Activated T-helper 1 cell treated with anti-CD3 and anti-CD28 coated beads, Interleukin-12 subunit alpha, Interleukin-12 subunit beta, Interleukin-2, Interleukin-4 antibody, amounts not matched to agents 30 ng/mL and 10 ng/mL and 1 ng/mL, durations not matched to agents 14 hours and 24 hours and 36 hours (primary cell): Measurements from ENCODE around the gene C1orf141. TPM values are rescaled to one million over a fixed set of nuclear protein-coding genes. Genes with fewer than 3 reads are reported as not detected.

ENCODE experiments used
- DNase-seq: peaks from one replicate; pipeline ENCODE4 v3.0.0; 2021; ENCODE audit warnings: low spot score
- H3K27ac Mint-ChIP-seq: one replicate; pipeline ENCODE4 v1.8.0; 2021; ENCODE audit warnings: mild to moderate bottlenecking, mixed read lengths
- H3K27me3 Mint-ChIP-seq: one replicate; pipeline ENCODE4 v1.8.0; 2022; ENCODE audit warnings: mild to moderate bottlenecking, moderate library complexity, mixed read lengths; ENCODE audit not compliant: insufficient read depth
- H3K36me3 Mint-ChIP-seq: one replicate; pipeline ENCODE4 v1.8.0; 2021; ENCODE audit warnings: low read depth, mixed read lengths
- H3K4me1 Mint-ChIP-seq: one replicate; pipeline ENCODE4 v1.8.0; 2021; ENCODE audit warnings: low read depth, mixed read lengths
- H3K4me3 Mint-ChIP-seq: one replicate; pipeline ENCODE4 v1.8.0; 2021; ENCODE audit warnings: mild to moderate bottlenecking, moderate library complexity, mixed read lengths
- H3K9me3 Mint-ChIP-seq: one replicate; pipeline ENCODE4 v1.8.0; 2021; ENCODE audit warnings: mixed read lengths
- intact Hi-C: fragments of 100-400 bp; cut with micrococcal nuclease; formaldehyde crosslinking; loops from one replicate; pipeline ENCODE4 v1.15.1; 2024
- total RNA-seq: library from RNA; stranded (reverse); gene quantifications from 2 replicates; pipeline ENCODE4 v1.2.3, GENCODE V29; 2022

C1orf141 gene
- total RNA-seq, 1 donor from 2014 or later: not detected

GRCh38 chr1:67138813-67139499 lies 4.2 kb upstream of the C1orf141 start:
- no peak overlapping the region for H3K27ac Mint-ChIP-seq
- intact Hi-C loops: no loop called here

GRCh38 chr1:67137307-67137753 lies 2.6 kb upstream of the C1orf141 start:
- peaks cover 13% of the 10 kb centered on the region for H3K4me1 Mint-ChIP-seq
- H3K27ac Mint-ChIP-seq: no peak overlapping the region
- no peaks in the 10 kb centered on the region for H3K36me3 Mint-ChIP-seq
- intact Hi-C loops: no loop called here
- H3K9me3 Mint-ChIP-seq: no peaks in the 10 kb centered on the region
- H3K27me3 Mint-ChIP-seq: no peaks in the 10 kb centered on the region
- DNase-seq: no peak
- no peak overlapping the region for H3K4me3 Mint-ChIP-seq

More at GRCh38 chr1:67138813-67139499, 4.2 kb upstream of the C1orf141 start:
- DNase-seq: no peak
- Mint-ChIP-seq H3K9me3 (no peaks in the 10 kb centered on the region), H3K4me3 (no peak overlapping the region), H3K4me1 (peaks cover 27% of the 10 kb centered on the region), H3K36me3 (no peaks in the 10 kb centered on the region), H3K27me3 (no peaks in the 10 kb centered on the region)

- H3K9me3 Mint-ChIP-seq: no peaks in the 10 kb centered on the region
- peak overlapping the region; percentile 19 for H3K4me3 Mint-ChIP-seq
- H3K27ac Mint-ChIP-seq: no peak overlapping the region
- no peaks in the 10 kb centered on the region for H3K27me3 Mint-ChIP-seq
- H3K36me3 Mint-ChIP-seq: no peaks in the 10 kb centered on the region
- no peak for DNase-seq
- intact Hi-C loops: no loop called here
- peaks cover 15% of the 10 kb centered on the region for H3K4me1 Mint-ChIP-seq
Observed at GRCh38 chr1:67135354-67135753, 584 bp upstream of the C1orf141 start.

GRCh38 chr1:67133177-67133576 lies 1.6 kb downstream of the C1orf141 start:
- Mint-ChIP-seq H3K4me3 (no peak overlapping the region), H3K27ac (no peak overlapping the region), H3K9me3 (no peaks in the 10 kb centered on the region), H3K36me3 (no peaks in the 10 kb centered on the region), H3K4me1 (peaks cover 22% of the 10 kb centered on the region), H3K27me3 (no peaks in the 10 kb centered on the region)
- intact Hi-C loops: no loop called here
- DNase-seq: no peak

GRCh38 chr1:67130673-67131072 lies 4.1 kb downstream of the C1orf141 start:
- no peak overlapping the region for H3K27ac Mint-ChIP-seq
- H3K36me3 Mint-ChIP-seq: no peaks in the 10 kb centered on the region
- peaks cover 30% of the 10 kb centered on the region for H3K4me1 Mint-ChIP-seq
- H3K4me3 Mint-ChIP-seq: no peak overlapping the region
- no peak for DNase-seq
- intact Hi-C loops: no loop called here
- H3K27me3 Mint-ChIP-seq: no peaks in the 10 kb centered on the region
- no peaks in the 10 kb centered on the region for H3K9me3 Mint-ChIP-seq

- H3K36me3 Mint-ChIP-seq: no peaks in the 10 kb centered on the region
- H3K4me3 Mint-ChIP-seq: no peak overlapping the region
- H3K27ac Mint-ChIP-seq: no peak overlapping the region
- intact Hi-C loops: no loop called here
- H3K27me3 Mint-ChIP-seq: no peaks in the 10 kb centered on the region
- DNase-seq: no peak
- H3K4me1 Mint-ChIP-seq: peaks cover 18% of the 10 kb centered on the region
- no peaks in the 10 kb centered on the region for H3K9me3 Mint-ChIP-seq
Observed at GRCh38 chr1:67126974-67127373, 7.8 kb downstream of the C1orf141 start.

GRCh38 chr1:67126111-67126746 lies 8.5 kb downstream of the C1orf141 start:
- intact Hi-C loops: no loop called here
- Mint-ChIP-seq H3K27me3 (no peaks in the 10 kb centered on the region), H3K27ac (no peak overlapping the region), H3K9me3 (no peaks in the 10 kb centered on the region), H3K4me3 (no peak overlapping the region), H3K36me3 (no peaks in the 10 kb centered on the region), H3K4me1 (peaks cover 18% of the 10 kb centered on the region)
- DNase-seq: no peak

- Mint-ChIP-seq H3K36me3 (no peaks in the 10 kb centered on the region), H3K27me3 (no peaks in the 10 kb centered on the region), H3K9me3 (no peaks in the 10 kb centered on the region), H3K4me3 (no peak overlapping the region), H3K4me1 (peaks cover 8% of the 10 kb centered on the region), H3K27ac (no peak overlapping the region)
- intact Hi-C loops: no loop called here
- no peak for DNase-seq
Observed at GRCh38 chr1:67124455-67124854, 10.3 kb downstream of the C1orf141 start.

GRCh38 chr1:67120855-67121619 lies 13.7 kb downstream of the C1orf141 start:
- Mint-ChIP-seq H3K27me3 (no peaks in the 10 kb centered on the region), H3K9me3 (no peaks in the 10 kb centered on the region), H3K4me3 (no peak overlapping the region), H3K36me3 (no peaks in the 10 kb centered on the region), H3K27ac (no peak overlapping the region), H3K4me1 (peaks cover 2% of the 10 kb centered on the region)
- no peak for DNase-seq
- intact Hi-C loops: no loop called here

- Mint-ChIP-seq H3K4me3 (no peak overlapping the region), H3K36me3 (peaks cover 2% of the 10 kb centered on the region), H3K9me3 (peaks cover 5% of the 10 kb centered on the region), H3K4me1 (no peaks in the 10 kb centered on the region), H3K27me3 (no peaks in the 10 kb centered on the region), H3K27ac (no peak overlapping the region)
- intact Hi-C loops: no loop called here
- DNase-seq: no peak
Observed at GRCh38 chr1:67118646-67119045, 16.1 kb downstream of the C1orf141 start.

- Mint-ChIP-seq H3K4me3 (no peak overlapping the region), H3K36me3 (peaks cover 2% of the 10 kb centered on the region), H3K27me3 (no peaks in the 10 kb centered on the region), H3K4me1 (no peaks in the 10 kb centered on the region), H3K27ac (no peak overlapping the region), H3K9me3 (peaks cover 5% of the 10 kb centered on the region)
- DNase-seq: no peak
- intact Hi-C loops: no loop called here
Observed at GRCh38 chr1:67118191-67118590, 16.6 kb downstream of the C1orf141 start.

- Mint-ChIP-seq H3K4me3 (no peak overlapping the region), H3K4me1 (no peaks in the 10 kb centered on the region), H3K9me3 (peaks cover 5% of the 10 kb centered on the region), H3K27me3 (peaks cover 6% of the 10 kb centered on the region), H3K27ac (no peak overlapping the region), H3K36me3 (peaks cover 2% of the 10 kb centered on the region)
- DNase-seq: no peak
- intact Hi-C loops: no loop called here
Observed at GRCh38 chr1:67114162-67114561, 20.6 kb downstream of the C1orf141 start.

GRCh38 chr1:67110352-67110751 lies 24.4 kb downstream of the C1orf141 start:
- H3K27me3 Mint-ChIP-seq: peaks cover 11% of the 10 kb centered on the region
- no peak overlapping the region for H3K4me3 Mint-ChIP-seq
- H3K4me1 Mint-ChIP-seq: no peaks in the 10 kb centered on the region
- peaks cover 5% of the 10 kb centered on the region for H3K9me3 Mint-ChIP-seq
- no peak for DNase-seq
- no peak overlapping the region for H3K27ac Mint-ChIP-seq
- H3K36me3 Mint-ChIP-seq: peaks cover 2% of the 10 kb centered on the region
- intact Hi-C loops: no loop called here
